Adrenal gland (tissue), 5 donors: ENCODE results near the gene NOL8.

ENCODE experiments used
- POLR2A ChIP-seq, 2 donors: fragments of 450-650 bp; IDR thresholded peaks; one replicate each; pipeline ENCODE4 v1.6.1; 2017; ENCODE audit warnings: antibody characterized with exemption in 2 of 2, mild to moderate bottlenecking in 2 of 2, moderate library complexity in 1 of 2
- TF ChIP-seq, protein P1 (sequence below), 6 experiments: fragments of 450-650 bp in 4 of 6; fragments of 200-600 bp in 2 of 6; sonication (generic) in 1 of 6; IDR thresholded peaks; 1 replicate in 5 of 6; 2 replicates in 1 of 6; pipeline versions ENCODE4 v1.5.1 to v1.8.0; 2016 to 2021; ENCODE audit warnings: antibody characterized with exemption in 6 of 6, mild to moderate bottlenecking in 2 of 6, moderate library complexity in 1 of 6
- donor health status: DM: no; HTN: no; CAD: no.

DNA sequence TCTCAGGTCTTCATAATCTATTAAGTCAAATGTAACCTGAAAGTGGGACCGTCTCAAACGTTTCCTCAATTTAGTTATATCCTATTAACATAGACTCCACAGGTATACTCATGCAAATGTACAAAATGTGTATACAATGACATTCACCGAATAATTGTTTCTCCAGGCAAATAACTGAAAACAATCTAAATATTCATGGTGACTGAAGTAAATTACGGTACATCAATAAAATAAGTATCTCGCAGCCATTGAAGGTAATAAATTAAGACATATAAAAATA lies 32.1 kb downstream of the NOL8 start:
- TF ChIP-seq, protein P1, sequence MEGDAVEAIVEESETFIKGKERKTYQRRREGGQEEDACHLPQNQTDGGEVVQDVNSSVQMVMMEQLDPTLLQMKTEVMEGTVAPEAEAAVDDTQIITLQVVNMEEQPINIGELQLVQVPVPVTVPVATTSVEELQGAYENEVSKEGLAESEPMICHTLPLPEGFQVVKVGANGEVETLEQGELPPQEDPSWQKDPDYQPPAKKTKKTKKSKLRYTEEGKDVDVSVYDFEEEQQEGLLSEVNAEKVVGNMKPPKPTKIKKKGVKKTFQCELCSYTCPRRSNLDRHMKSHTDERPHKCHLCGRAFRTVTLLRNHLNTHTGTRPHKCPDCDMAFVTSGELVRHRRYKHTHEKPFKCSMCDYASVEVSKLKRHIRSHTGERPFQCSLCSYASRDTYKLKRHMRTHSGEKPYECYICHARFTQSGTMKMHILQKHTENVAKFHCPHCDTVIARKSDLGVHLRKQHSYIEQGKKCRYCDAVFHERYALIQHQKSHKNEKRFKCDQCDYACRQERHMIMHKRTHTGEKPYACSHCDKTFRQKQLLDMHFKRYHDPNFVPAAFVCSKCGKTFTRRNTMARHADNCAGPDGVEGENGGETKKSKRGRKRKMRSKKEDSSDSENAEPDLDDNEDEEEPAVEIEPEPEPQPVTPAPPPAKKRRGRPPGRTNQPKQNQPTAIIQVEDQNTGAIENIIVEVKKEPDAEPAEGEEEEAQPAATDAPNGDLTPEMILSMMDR (IDR thresholded peaks at IDR 0.05), result no peak
- TF ChIP-seq POLR2A (IDR thresholded peaks at IDR 0.05), result no peak
